CD4-positive, alpha-beta T cell treated with Interleukin-17A for 4 hours (primary cell): ENCODE data around the gene ZNF277.

Experiments
- DNase-seq: peaks from one replicate; pipeline ENCODE4 v3.0.0-alpha.2; 2020; ENCODE audit warnings: mixed read lengths

Gene ZNF277

GRCh38 chr7:112206238-112206990, at the start of gene ZNF277, which contains the start of gene DOCK4:
Gene ZNF277, plus strand, starts transcription at chr7:112206695. Its CDS starts 22 bp downstream, at chr7:112206717.
Gene DOCK4, minus strand, starts transcription at chr7:112206399. Its CDS starts 261 bp downstream, at chr7:112206138.
- peak; percentile 99 for DNase-seq

GRCh38 chr7:112157072-112157471, 49.4 kb upstream of the ZNF277 start:
- DNase-seq, result no peak

- no peak for DNase-seq
Measured at GRCh38 chr7:112159351-112159750, 47.1 kb upstream of the ZNF277 start.

GRCh38 chr7:112160130-112160770, 46.2 kb upstream of the ZNF277 start:
- no peak for DNase-seq

- DNase-seq, result no peak
Measured at GRCh38 chr7:112160771-112161150, 45.7 kb upstream of the ZNF277 start.

GRCh38 chr7:112161253-112162141, 45.0 kb upstream of the ZNF277 start:
- no peak for DNase-seq

GRCh38 chr7:112162142-112162766, 44.2 kb upstream of the ZNF277 start:
- DNase-seq, result no peak

GRCh38 chr7:112162784-112163506, 43.5 kb upstream of the ZNF277 start:
- DNase-seq, result no peak

GRCh38 chr7:112167147-112167546, 39.3 kb upstream of the ZNF277 start:
- DNase-seq, result no peak

GRCh38 chr7:112168915-112169314, 37.6 kb upstream of the ZNF277 start:
- DNase-seq, result no peak

GRCh38 chr7:112171673-112172072, 34.8 kb upstream of the ZNF277 start:
- no peak for DNase-seq

- DNase-seq, result no peak
Measured at GRCh38 chr7:112172870-112173567, 33.5 kb upstream of the ZNF277 start.

- DNase-seq, result no peak
Measured at GRCh38 chr7:112173568-112173905, 33.0 kb upstream of the ZNF277 start.

- no peak for DNase-seq
Measured at GRCh38 chr7:112174192-112174591, 32.3 kb upstream of the ZNF277 start.

GRCh38 chr7:112176241-112176640, 30.3 kb upstream of the ZNF277 start:
- no peak for DNase-seq

- no peak for DNase-seq
Measured at GRCh38 chr7:112176693-112177415, 29.6 kb upstream of the ZNF277 start.

- no peak for DNase-seq
Measured at GRCh38 chr7:112180223-112180622, 26.3 kb upstream of the ZNF277 start.

GRCh38 chr7:112182749-112183148, 23.7 kb upstream of the ZNF277 start:
- DNase-seq, result no peak

GRCh38 chr7:112183266-112183665, 23.2 kb upstream of the ZNF277 start:
- DNase-seq, result no peak

- no peak for DNase-seq
Measured at GRCh38 chr7:112184455-112184854, 22.0 kb upstream of the ZNF277 start.
